HG03432 (cell line): ENCODE data around the gene ZNF516.
A peak's percentile ranks its signal among the peaks of the same experiment; 100 is the strongest.

Experiments
- ATAC-seq: cut with Tn5 transposase; IDR thresholded peaks from one replicate; pipeline ENCODE4 v1.9.1; 2021; ENCODE audit warnings: mild to moderate bottlenecking, moderate library complexity; ENCODE audit not compliant: unreplicated experiment

ZNF516 gene

DNA sequence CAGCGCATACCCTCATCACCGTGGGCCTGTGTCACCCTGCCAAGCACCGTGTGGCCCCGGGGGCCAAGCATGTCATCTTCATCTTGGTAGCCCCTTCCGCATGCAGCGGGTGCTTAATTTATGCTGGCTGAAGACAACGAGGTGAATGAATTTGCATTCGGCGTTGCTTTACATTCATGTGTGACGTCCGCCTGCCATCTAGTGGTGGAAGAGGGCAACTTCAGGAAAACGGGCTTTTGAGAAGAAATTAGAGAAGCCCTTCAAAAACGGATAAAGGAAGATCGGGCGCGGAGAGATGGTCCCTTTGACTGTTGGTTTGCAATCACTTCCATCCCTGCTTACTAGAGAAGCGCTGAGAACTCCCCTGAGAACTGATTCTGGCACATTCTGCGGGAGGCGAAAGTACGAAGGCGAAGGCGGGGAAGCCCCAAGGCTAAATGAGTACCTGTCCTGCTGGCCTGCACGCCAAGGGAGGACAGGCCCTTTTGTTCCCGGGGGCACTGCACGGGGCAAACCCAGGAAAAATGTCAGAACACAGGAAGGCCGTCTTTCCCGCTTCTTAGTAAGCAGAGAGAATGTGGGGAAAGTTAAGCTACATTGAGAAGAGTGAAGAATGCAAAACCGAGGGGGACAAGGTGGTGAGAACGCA lies 145.9 kb downstream of the ZNF516 start:
- ATAC-seq = peak; percentile 75

DNA sequence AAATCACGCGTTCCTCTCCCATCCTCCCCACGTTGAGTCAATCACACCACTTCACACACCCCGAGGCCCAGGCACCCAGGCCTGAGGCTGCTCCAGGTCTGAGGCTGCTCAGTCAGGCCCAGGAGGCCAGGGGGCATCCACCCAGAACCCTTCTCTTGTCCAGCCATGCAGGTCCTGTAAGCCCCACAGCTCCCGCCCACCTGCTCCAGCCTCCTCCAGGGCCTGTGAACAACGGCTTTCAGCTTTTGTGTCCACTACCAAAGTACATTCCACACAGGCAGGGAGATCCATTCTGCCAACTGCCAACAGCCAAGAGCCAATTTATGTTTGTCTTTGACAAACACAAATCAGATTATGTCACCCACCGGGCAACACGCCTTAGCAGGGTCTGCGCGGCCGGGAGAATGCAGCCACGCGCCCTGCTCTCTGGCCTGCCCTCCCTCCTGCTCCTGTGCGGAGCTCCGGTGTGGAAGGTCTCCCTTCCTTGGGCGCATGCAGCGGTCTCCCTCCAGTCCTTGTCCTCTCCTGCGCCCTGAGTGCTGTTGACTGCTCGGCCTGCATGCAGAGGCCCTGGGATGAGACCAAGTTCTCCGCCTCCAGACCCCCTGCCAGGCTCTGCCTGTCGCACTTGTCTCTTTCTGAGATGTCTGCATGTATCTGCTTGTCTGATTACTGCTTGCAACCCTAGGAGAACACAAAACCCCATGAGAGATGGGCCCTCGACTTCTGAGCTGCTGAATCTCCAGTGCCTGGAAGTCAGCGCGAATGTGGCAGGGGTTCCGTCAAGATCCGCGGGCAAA lies 146.6 kb downstream of the ZNF516 start:
- ATAC-seq = peak; percentile 4

DNA sequence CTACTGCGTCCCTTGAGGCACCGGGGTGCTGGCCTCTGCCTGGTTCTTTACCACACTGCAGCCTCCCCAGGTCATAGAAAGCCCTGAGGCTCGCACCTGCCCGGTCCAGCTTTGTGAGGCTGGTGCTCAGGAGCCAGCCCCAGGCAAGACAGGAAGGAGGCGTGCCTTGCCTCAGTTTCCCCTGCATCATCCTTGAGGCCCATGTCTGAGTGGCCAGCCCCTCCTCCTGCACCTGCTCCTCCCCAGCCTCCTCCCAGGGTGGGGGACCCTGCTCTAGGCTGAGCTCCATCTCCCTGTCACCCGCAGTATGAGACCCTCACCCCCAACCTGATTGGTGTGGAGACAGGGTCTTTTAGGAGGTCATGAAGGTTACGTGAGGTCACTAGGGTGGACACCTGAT lies 147.7 kb downstream of the ZNF516 start:
- no peak for ATAC-seq

DNA sequence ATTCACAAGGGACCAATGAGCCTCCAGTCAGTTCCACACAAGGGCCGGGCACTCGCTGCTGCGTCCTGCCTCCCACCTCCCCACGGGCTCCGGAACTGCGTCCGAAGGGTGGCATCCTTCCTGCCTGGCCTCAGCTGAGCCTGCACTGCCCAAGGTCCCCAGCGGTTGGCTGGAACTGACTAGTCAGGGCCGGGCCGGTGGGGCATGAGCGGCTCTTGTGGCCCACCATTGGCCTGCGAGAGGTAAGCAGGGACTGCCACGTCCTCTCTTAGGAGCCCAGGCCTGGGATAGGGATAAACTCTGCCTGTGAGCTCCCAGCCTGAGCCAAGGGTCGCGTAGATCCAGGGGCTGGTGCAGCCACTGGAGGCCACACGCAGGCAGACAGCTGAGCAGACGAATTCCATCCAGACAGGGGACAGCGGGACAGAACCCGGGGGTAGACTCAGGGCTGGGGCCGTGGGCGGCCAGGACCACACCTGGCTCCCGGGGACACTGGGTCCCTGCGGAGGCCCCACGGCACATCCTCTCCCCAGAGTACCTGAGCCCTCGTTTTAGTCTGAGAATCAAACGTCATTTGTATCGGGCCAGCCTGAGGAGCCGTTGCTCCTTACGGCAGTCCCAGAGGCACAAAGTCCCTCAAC lies 148.4 kb downstream of the ZNF516 start:
- no peak for ATAC-seq

DNA sequence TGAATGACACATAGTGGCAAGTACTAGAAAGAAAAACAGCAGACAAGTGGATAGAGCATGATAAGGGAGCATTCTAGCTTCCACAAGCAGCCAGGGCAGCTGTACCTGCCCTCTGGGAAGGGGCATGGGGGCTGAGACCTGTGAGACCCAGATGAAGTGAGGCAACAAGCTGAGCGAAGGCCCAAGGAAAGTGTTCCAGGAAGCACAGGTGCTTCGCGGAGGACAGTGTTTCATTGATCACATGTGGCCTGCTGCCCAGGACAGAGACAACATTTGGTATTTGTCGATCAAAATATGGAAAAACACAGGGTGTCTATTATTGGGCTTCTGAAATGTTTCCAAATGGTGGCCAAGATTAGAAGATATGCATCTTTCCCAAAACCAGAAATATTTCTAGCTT lies 149.1 kb downstream of the ZNF516 start:
- ATAC-seq = no peak

DNA sequence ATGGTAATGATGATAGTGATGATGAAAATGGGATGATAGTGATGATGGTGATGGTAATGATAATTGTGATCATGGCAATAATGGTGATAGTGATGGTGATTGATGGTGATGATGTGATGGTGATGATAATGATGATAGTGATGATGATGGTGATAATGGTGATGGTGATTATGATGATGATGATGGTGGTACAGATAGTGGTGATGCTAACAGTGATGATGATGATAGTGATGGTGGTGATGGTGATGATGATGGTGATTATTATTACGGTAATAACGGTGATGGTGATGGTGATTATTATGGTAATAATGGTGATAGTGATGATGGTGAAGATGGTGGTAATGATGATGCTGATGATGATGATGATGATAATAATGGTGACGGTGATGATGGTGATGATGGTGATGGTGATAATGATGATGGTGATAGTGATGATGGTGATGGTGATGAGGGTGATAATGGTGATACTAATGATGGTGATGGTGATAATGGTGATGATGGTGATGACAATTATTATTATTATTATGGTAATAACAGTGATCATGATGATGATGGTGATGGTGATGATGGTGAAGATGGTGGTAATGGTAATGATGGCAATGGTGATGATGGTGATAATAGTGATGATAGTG lies 151.0 kb downstream of the ZNF516 start:
- no peak for ATAC-seq

DNA sequence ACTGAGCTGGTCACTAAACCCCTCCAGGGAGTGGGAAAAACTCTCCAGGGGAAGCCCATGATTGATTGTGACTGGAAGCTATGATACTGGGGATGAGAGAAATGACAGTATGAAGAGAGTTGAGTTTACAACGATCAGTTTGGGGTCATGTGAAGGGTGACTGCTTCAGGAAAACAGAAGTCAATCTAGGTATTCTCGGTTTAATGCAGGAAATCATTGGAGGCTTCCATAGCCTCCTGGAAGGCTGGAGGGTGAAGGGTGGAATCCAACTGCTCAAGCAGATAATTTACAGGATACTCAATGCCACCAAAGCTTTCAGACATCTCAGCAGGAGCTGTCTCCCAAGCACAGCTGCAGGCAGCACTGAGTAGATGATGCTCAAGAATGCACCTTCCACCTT lies 154.6 kb downstream of the ZNF516 start:
- no peak for ATAC-seq

DNA sequence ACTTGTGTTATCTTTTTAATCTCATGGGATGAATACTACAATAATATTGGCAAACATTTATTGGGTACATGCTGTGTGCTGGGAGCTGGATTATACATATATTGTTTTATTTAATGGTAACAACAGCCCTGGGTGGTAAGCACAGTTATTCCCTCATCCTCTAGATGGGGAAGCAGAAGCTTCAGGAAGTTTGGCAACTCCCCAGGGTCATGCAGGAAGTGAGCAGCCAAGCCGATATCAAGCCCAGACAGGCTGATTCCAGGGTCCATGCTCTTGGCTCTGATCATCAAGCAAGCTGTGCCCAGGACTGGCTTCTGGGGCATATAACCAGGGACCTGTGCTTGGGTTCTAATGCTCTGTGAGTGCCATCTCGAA lies 155.8 kb downstream of the ZNF516 start:
- ATAC-seq = no peak

DNA sequence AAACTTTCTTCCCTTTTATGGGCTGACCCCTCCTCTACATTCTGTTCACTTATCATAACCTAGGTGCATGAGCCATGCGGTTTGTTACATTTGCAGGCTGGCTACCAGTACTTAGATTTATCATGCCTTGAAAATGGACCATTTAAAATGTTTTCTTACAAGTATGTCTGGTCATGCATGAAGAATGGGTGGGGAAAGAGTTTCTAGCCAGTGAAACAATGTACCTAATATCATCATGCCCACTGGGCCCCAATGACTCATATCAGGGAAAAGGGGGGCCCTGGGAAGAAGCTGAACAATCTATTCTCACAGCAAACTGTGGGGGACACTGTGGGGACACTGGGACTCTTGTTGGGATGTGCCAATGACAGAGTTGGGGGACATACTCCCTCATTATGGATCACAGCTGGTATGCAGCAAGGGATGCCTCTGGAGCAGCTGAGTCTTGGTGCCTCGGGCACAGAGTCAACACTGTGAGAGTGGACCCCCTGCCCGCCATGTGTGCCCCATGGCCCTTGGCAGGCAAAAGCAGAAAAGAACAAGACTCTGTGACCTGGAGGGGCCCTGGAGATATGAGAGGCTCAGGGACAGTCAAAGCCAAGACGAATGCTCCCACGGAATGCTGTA lies 156.3 kb downstream of the ZNF516 start:
- ATAC-seq = no peak

DNA sequence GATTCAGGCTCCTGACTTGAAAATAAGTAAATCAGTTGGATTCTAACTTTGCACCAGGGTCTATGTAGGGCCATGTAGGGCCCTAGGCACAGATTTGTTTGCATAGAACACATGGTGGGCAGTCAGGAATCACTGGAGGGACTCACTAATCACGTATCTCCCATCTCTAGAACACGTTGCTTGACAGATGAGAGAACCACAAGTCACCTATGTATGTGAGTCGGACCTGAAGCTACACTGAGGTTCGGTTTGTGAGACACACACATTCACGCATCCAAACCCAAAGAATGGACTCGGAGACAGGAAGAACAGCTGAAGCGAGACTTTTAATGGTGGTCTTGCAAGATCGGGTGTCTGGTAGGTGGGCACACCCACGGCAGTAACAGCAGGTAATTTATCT lies 157.0 kb downstream of the ZNF516 start:
- no peak for ATAC-seq

DNA sequence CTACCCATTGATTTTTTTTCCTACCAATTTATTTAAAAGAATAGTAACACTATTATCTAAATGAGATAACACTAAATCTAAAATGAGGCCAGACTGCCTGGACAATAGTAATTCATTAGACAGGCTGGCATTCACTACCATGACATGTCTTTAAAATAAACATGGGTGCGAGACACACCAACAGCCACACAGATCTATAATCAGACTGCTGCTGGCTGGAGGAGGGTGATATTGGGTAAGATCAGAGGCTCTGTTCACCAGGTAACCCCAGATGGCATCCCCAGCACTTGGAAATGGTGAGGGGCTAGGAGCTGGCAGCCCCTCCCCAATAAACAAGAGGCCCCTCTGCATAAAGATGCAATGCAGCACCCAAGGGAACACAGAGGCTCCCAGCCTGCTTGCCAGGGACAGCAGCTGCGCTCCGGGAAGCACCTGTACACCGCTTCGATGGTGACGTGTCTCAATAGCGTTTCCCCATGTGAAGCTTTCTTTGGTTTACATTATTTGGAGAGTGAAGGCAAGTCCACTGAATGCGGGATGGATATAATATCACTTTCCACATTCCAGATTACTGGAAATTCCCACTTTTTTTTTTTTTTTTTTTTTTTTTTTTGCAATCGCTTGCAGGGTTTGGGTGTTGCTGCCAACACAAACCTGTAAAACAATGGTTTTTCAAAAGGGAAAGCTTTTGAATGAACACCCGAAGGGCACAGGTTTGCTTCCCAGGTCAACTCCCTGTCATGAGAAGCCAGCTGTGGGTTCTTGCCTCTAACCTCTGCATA lies 159.0 kb downstream of the ZNF516 start:
- ATAC-seq = no peak

DNA sequence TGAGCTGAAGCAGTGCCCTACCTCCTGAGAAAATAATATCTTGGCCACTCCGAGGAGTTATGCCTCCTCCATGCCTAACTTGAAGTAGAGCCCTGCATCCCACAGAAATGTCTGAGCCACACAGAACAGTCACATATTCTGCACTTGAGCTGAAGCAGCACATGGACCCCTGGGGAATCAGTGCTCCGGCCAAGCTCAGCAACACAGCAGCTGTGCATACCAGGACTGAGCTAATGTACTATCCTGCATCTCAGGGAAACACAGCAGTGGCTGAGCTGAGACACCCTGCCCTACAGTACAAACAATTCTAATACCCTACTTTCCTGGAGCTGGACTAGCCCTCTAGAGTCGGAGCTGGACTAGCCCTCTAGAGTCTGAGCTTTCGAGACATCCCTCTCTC lies 166.9 kb downstream of the ZNF516 start:
- ATAC-seq = no peak

DNA sequence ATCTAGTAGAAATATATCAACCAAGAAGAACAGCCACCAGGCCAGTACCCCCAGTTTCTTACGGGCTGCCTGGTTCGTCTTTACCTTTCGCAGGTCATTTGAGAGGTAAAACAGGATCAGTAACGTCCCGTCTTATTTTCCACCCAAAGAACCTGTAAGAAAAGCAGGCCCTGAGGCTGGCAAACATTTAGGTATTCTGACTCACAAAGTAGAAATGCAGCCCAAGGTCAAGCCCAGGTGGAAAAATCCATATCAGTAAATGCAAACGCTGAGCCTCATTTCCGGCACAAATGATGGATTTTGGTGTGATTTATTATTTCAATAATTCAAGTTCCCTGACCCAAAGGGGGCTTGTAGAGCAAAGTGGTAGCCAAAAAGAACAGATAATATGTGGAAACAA lies 171.2 kb downstream of the ZNF516 start:
- ATAC-seq = no peak

DNA sequence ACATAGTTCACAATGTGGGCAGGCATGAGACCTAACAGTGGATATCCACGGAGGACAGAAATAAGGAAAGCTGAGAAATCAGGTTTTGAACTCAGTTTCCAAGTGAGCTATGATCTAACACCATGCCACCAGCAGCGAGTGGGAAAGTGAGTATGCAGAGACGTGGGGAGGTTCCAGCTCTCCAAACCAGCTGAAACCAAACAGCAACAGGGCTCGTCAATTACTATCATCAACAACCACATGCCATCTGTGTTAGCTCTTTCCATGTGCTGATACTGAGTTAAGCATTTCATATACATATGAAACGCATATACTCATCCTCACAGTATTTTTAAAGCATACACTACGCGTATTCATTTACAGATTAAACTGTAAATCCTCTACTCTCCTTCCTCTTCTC lies 172.4 kb downstream of the ZNF516 start:
- ATAC-seq = no peak

DNA sequence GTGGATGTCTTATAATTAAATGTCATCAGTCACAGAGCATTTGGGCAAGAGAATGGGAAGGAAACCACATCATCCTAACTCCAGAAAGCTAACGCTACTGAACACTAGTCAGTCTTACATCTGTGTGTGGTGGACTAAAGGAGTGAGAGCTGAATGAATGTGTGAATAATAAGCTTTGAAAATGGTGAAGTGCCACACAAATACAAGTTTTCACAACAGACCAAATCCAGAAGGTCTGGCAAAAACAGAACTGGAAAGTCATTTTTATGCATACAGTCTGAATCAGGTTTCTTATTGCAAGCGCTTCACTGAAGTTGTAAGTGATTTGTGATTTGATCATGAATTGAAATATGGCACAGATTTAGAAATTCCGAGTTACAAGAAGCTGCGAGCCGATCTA lies 175.7 kb downstream of the ZNF516 start:
- no peak for ATAC-seq

DNA sequence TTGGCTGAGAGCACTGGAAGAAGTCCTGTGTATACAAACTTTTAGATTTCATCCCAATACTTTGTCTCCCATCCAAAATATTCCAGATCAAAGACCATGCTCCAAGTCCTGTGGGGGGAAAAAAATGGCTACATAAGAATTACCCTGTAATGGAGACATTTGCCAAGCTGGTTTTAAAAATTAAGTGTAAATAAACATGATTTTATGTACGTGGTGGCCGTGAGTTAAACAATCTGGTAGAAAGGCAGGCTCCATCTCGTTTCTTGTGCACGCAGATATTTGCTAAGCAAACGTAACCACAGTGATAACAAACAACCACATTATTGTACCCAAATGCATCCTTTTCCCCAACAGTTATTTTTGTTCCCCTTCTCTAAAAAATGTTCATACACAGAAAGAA lies 176.4 kb downstream of the ZNF516 start:
- ATAC-seq = no peak

DNA sequence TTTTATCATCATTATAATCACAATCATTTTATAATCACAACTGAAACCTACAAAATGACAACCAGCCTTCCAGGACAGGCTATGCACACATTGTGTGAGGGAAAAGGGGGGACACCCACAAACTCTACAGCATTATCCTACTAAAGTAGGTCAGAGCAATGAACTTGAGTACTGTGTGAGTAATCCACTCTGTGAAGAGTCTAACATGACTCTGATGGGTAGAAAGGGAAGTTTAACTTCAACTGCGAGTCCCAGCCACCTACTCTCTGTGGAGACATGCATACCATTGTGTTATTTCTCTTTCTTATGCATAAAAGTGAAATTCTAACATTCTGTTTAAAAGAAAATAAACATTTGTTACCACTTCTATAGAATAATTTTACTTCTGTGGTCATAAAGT lies 177.9 kb downstream of the ZNF516 start:
- no peak for ATAC-seq

DNA sequence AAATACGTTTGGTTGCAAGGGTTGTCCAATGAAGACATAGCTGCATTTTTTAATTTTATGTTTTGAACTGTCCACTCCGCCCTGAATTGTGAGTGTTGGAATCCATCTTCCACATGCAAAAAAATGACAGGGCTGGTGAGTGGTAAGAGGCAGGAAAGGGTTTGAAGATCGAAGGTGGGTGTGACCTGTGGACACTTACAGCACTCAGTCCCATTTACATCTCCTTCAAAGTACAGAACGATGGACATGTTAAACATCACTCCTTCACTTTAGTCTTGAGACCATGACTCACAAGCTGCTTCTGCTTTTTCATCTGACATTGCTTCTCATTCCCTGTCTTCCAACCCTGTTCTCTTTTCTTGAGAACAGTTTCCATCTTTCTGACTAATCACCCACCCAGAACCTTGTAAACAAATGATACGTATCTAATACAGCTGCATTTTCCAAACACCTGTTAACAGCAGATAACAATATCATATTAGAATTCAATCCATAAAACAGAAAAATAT lies 179.3 kb downstream of the ZNF516 start:
- ATAC-seq = no peak

DNA sequence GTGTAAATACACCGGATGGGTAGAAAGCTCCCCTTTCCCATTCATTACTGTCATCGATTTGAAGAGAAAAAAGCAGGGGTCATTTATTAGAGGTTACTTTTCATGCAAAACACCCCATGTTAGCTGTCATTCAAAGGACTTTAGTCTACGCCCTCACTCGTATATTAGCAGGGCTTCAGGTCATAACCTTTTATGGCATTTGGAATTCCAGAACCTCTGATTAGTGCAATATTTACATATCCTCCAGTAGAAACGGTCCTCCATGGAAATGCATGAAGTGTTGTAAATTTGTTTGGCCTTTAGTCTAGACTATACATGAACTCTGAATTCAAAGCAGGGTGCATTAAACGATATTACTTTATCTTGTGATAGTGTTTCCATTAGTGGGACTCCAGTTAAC lies 180.5 kb downstream of the ZNF516 start:
- ATAC-seq = no peak

DNA sequence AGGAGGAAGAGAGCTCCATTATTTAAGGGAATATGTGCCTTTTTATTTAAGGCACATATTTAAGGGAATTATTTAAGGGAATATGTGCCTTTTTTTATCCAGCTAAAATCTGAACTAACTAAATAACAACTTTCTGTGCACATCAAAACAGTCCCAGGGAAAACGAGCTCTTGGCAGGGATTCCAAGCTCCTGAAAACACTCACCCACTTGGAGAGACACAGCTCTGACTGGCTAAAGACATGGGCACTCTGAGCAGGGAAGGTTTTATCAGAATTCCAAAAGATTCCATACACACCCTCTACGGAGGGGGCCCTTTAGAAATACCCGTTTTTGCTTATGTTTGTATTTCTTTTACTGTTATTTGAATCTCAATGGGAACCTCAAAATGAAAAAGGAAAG lies 181.0 kb downstream of the ZNF516 start:
- no peak for ATAC-seq
